Natural killer cell (primary cell): Measurements from ENCODE around the gene AUTS2. TPM values are rescaled to one million over a fixed set of nuclear protein-coding genes. Genes with fewer than 3 reads are reported as not detected.
A peak's percentile ranks its signal among the peaks of the same experiment; 100 is the strongest.

ENCODE experiments used
- ATAC-seq, 3 donors: fragments of 150-1000 bp in 2 of 3; fragments of 200-7000 bp in 1 of 3; cut with Tn5 transposase; 1 replicate in 1 of 3; 2 replicates in 2 of 3; pipeline ENCODE4 v1.10.0; 2021; ENCODE audit warnings: mild to moderate bottlenecking in 2 of 3, moderate library complexity in 2 of 3
- DNase-seq, 2 donors: peaks; one replicate each; pipeline versions ENCODE4 v3.0.0 to v3.0.0-alpha.2; 2013 to 2021; ENCODE audit warnings: mixed read lengths in 1 of 2
- H3K27ac ChIP-seq: one replicate; pipeline ENCODE4 v1.5.1; 2013; ENCODE audit warnings: mild to moderate bottlenecking, low read length
- H3K27me3 ChIP-seq: one replicate; pipeline ENCODE4 v1.6.1; 2013; ENCODE audit warnings: low read length; ENCODE audit not compliant: control insufficient read depth, insufficient read depth
- H3K36me3 ChIP-seq: one replicate; pipeline ENCODE4 v1.6.1; 2013; ENCODE audit warnings: low read length; ENCODE audit not compliant: control insufficient read depth, insufficient read depth
- H3K4me1 ChIP-seq: one replicate; pipeline ENCODE4 v1.6.1; 2013; ENCODE audit warnings: low read length; ENCODE audit not compliant: control insufficient read depth, insufficient read depth
- H3K4me3 ChIP-seq: one replicate; pipeline ENCODE4 v1.5.1; 2013; ENCODE audit warnings: low read length
- H3K9me3 ChIP-seq: one replicate; pipeline ENCODE4 v1.6.1; 2013; ENCODE audit warnings: low read length; ENCODE audit not compliant: control insufficient read depth, insufficient read depth
- H3K27ac Mint-ChIP-seq, 2 donors: one replicate each; pipeline ENCODE4 v1.8.0; 2022; ENCODE audit warnings: mild to moderate bottlenecking in 2 of 2, mixed read lengths in 2 of 2, moderate library complexity in 1 of 2
- H3K27me3 Mint-ChIP-seq, 2 donors: one replicate each; pipeline ENCODE4 v1.8.0; 2022; ENCODE audit warnings: low read depth in 2 of 2, mixed read lengths in 2 of 2
- H3K36me3 Mint-ChIP-seq: one replicate; pipeline ENCODE4 v1.8.0; 2022; ENCODE audit warnings: mixed read lengths
- H3K4me1 Mint-ChIP-seq, 2 donors: one replicate each; pipeline ENCODE4 v1.8.0; 2022; ENCODE audit warnings: mixed read lengths in 2 of 2
- H3K4me3 Mint-ChIP-seq: one replicate; pipeline ENCODE4 v1.8.0; 2022; ENCODE audit warnings: mild to moderate bottlenecking, moderate library complexity, mixed read lengths
- H3K9me3 Mint-ChIP-seq, 2 donors: one replicate each; pipeline ENCODE4 v1.8.0; 2022; ENCODE audit warnings: mixed read lengths in 2 of 2
- WGBS: methylation state at CpG from one replicate; pipeline ENCODE4 v1.1.7; 2013; ENCODE audit warnings: missing lambda C conversion rate; ENCODE audit not compliant: insufficient coverage; 5-methylcytosine and 5-hydroxymethylcytosine counted together
- intact Hi-C: fragments of 100-400 bp; cut with micrococcal nuclease; formaldehyde crosslinking; loops from one replicate; pipeline ENCODE4 v1.14.2; 2022
- total RNA-seq, 4 donors: library from RNA; stranded (reverse); fragments of 120-200 nt in 1 of 4; gene quantifications; one replicate each; pipeline versions ENCODE4 v1.2.3 to v1.2.4, GENCODE V29; 2013 to 2022
- TF ChIP-seq, protein P1 (sequence below): fragments of 200-600 bp; IDR thresholded peaks from one replicate; pipeline ENCODE4 v1.8.0; 2022; ENCODE audit warnings: antibody characterized with exemption

AUTS2 gene
- total RNA-seq, 3 donors from 2014 or later (not counting 1 experiment from before 2014, with no cell fraction given), result 147 to 197 (median 155) TPM

DNA sequence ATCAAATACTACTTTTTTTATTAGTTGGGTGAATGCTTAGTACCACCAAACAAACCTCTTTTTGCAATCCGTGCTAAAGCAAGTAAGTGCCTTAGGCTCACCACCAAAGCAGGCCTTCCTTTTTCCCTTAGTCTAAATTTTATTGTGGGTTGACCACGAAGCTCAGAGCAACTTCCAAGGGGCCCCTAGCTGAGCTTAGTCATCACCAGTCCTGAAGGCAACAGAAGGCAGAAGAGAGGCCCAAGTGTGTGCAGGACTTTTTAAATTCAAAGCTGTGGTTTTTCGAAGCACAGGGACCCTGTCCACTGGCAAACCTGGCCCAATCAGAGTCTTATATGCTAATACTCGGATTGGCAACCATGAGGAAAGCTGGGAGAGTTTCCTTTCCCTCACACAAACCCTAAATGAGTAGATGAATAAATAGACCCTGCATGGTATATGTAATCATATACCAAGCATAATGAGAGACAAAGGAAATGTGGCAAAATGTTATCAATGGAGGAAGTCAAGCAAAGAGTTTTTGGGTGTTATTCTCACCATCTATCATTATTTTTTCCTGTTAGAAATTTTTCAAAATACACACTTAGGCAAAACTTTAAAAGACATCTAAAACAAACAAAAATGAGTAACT, 1080.5 kb downstream of the AUTS2 start:
- WGBS, result 33% methylated on average over 3 of the region's 4 CpGs
- Histone ChIP-seq H3K27ac (peak overlapping the region; percentile 79), H3K36me3 (no peaks in the 10 kb centered on the region), H3K27me3 (no peaks in the 10 kb centered on the region), H3K4me3 (no peak overlapping the region), H3K9me3 (no peaks in the 10 kb centered on the region), H3K4me1 (peaks cover 47% of the 10 kb centered on the region)
- TF ChIP-seq, protein P1, sequence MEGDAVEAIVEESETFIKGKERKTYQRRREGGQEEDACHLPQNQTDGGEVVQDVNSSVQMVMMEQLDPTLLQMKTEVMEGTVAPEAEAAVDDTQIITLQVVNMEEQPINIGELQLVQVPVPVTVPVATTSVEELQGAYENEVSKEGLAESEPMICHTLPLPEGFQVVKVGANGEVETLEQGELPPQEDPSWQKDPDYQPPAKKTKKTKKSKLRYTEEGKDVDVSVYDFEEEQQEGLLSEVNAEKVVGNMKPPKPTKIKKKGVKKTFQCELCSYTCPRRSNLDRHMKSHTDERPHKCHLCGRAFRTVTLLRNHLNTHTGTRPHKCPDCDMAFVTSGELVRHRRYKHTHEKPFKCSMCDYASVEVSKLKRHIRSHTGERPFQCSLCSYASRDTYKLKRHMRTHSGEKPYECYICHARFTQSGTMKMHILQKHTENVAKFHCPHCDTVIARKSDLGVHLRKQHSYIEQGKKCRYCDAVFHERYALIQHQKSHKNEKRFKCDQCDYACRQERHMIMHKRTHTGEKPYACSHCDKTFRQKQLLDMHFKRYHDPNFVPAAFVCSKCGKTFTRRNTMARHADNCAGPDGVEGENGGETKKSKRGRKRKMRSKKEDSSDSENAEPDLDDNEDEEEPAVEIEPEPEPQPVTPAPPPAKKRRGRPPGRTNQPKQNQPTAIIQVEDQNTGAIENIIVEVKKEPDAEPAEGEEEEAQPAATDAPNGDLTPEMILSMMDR, result no peak
- Mint-ChIP-seq H3K27me3 (no peaks in the 10 kb centered on the region), H3K4me1 (peaks cover 70 to 84% of the 10 kb centered on the region in 2 donors), H3K27ac (peak overlapping the region; percentile 89 to 95), H3K36me3 (no peaks in the 10 kb centered on the region), H3K4me3 (peak overlapping the region; percentile 85), H3K9me3 (no peaks in the 10 kb centered on the region)
- DNase-seq (peak in 1 of 2 donors; percentile 26), ATAC-seq (peak in 1 of 3 donors; percentile 15)
- intact Hi-C loops, result loop anchor here (1.0 to 2.0 kb wide), 3 partner anchors 16 to 30 kb away; no protein-coding TSS in a partner anchor

DNA sequence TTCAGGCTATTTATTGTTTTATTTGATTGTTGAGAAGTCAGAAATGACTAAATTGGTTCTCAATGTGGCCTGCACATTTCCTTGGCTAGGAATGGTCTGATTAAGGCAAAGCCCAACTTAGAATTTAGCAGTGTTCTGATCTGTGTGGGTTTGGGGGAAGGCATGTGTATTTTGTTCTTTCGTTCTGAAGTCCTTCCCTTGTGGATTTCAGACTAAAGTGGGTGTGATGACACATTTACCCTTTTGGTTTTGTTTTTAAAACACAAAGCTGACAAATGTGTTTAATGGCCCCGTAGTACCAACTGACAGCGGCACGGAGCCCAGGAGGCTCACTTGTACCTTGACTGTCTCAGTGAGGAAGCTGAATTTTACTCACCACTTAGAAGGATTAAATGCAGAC, 1081.4 kb downstream of the AUTS2 start:
- WGBS, result 36% methylated on average over 4 of the region's 4 CpGs
- TF ChIP-seq, protein P1, result no peak
- peak overlapping the region; percentile 85 for H3K4me3 Mint-ChIP-seq
- H3K27ac Mint-ChIP-seq, result peak overlapping the region; percentile 89 to 95
- H3K36me3 Mint-ChIP-seq, result no peaks in the 10 kb centered on the region
- no peaks in the 10 kb centered on the region for H3K27me3 Mint-ChIP-seq
- peak in 1 of 2 donors; percentile 67 for DNase-seq
- Histone ChIP-seq H3K4me3 (no peak overlapping the region), H3K36me3 (no peaks in the 10 kb centered on the region), H3K27ac (peak overlapping the region; percentile 79), H3K27me3 (no peaks in the 10 kb centered on the region), H3K9me3 (no peaks in the 10 kb centered on the region), H3K4me1 (peaks cover 40% of the 10 kb centered on the region)
- H3K4me1 Mint-ChIP-seq, result peaks cover 69 to 74% of the 10 kb centered on the region in 2 donors
- intact Hi-C loops, result loop anchor here (1.0 to 2.0 kb wide), 3 partner anchors 15 to 31 kb away; no protein-coding TSS in a partner anchor
- peak; percentile 76 to 87 (median 76) for ATAC-seq
- no peaks in the 10 kb centered on the region for H3K9me3 Mint-ChIP-seq

DNA sequence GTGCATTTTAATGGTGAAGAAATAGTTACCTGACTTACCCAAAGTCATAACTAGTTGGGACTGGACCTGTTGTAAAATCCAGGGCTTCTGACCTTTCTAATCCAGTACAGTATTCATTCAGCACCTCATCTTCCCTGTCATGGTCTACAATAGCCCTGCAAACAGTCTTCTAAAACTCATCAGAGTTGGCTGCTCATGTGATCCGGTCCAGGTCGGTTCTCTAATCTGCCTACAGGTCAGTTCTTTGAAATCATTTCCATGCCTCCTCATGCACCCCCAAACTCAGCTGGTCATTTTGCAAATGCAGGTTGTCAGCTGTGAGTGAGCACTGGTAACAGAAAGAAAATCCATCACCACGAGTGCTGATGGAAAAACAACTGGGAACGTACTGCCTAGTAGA, 1082.0 kb downstream of the AUTS2 start:
- peaks cover 40% of the 10 kb centered on the region for H3K4me1 ChIP-seq
- peak overlapping the region; percentile 85 for H3K4me3 Mint-ChIP-seq
- DNase-seq (no peak), ATAC-seq (no peak)
- no peaks in the 10 kb centered on the region for H3K36me3 Mint-ChIP-seq
- 97% methylated on average over 3 of the region's 4 CpGs for WGBS
- peak overlapping the region; percentile 89 to 95 for H3K27ac Mint-ChIP-seq
- no peak overlapping the region for H3K4me3 ChIP-seq
- H3K36me3 ChIP-seq, result no peaks in the 10 kb centered on the region
- intact Hi-C loops, result no loop called here
- no peaks in the 10 kb centered on the region for H3K9me3 Mint-ChIP-seq
- H3K27me3 Mint-ChIP-seq, result no peaks in the 10 kb centered on the region
- peaks cover 66 to 72% of the 10 kb centered on the region in 2 donors for H3K4me1 Mint-ChIP-seq
- peak overlapping the region; percentile 79 for H3K27ac ChIP-seq
- TF ChIP-seq, protein P1, result no peak
- no peaks in the 10 kb centered on the region for H3K27me3 ChIP-seq
- H3K9me3 ChIP-seq, result no peaks in the 10 kb centered on the region
